ENCODE measurements around the gene USP24. TPM values are rescaled to one million over a fixed set of nuclear protein-coding genes. Genes with fewer than 3 reads are reported as not detected.
"Not testable (repeated sequence)": the region's sequence is repeated elsewhere in the genome, so short reads cannot be mapped to it uniquely, and the experiment has no call there.

Gene USP24
- total and polyA plus RNA-seq, 3 donors from 2014 or later = 20.2 to 50.9 (median 50.3) TPM

GRCh38 chr1:55196433-55197035 is 18.6 kb downstream of the USP24 start:
- H3K27ac ChIP-seq = no peak overlapping the region

GRCh38 chr1:55195521-55196233 is 19.5 kb downstream of the USP24 start:
- Histone ChIP-seq H3K4me1 (no peaks in the 10 kb centered on the region), H3K36me3 (ENCODE audit: low read depth, missing control alignments) (no peaks in the 10 kb centered on the region), H3K27me3 (no peaks in the 10 kb centered on the region), H3K27ac (no peak overlapping the region), H3K4me3 (no peak overlapping the region), H3K9me3 (no peaks in the 10 kb centered on the region)
- no peak for DNase-seq
- WGBS, 2 donors = 92 to 94% methylated on average over 3 of the region's 3 CpGs
- intact Hi-C loops (cut with DNase I; ENCODE audit: low total_unique reads) = no loop called here
- TF ChIP-seq CTCF (IDR thresholded peaks at IDR 0.05) (no peak), POLR2A (IDR thresholded peaks at IDR 0.05) (no peak)

More at GRCh38 chr1:55196433-55197035, 18.6 kb downstream of the USP24 start:
- no peaks in the 10 kb centered on the region for H3K27me3 ChIP-seq
- H3K36me3 ChIP-seq (ENCODE audit: low read depth, missing control alignments) = no peaks in the 10 kb centered on the region
- no peak for TF ChIP-seq POLR2A (IDR thresholded peaks at IDR 0.05)
- no peak for DNase-seq
- 71 to 81% methylated on average over 5 of the region's 5 CpGs for WGBS, 2 donors
- no peaks in the 10 kb centered on the region for H3K4me1 ChIP-seq
- H3K4me3 ChIP-seq = no peak overlapping the region
- intact Hi-C loops (cut with DNase I; ENCODE audit: low total_unique reads) = no loop called here
- no peaks in the 10 kb centered on the region for H3K9me3 ChIP-seq

DNA sequence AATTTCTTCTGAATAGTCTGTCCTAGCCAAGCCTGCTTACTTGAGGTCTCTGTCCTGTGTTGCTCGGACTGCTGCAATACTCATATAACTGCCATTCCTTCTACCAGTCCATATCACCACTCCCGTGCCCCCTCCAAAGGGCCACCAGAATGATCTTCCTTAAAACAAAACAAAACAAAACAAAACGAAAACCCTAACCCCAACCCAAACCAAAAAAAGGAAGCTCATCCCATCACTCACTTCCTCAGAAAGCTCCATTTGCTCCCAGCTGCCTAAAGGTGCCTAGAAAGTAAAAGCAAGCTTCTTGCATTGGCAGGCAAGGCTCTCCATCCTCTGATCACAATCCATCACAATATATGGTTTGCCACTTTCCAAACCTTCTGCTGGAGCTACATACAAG is 20.3 kb downstream of the USP24 start:
- H3K36me3 ChIP-seq (ENCODE audit: low read depth, missing control alignments) = no peaks in the 10 kb centered on the region
- no peak overlapping the region for H3K27ac ChIP-seq
- no peaks in the 10 kb centered on the region for H3K9me3 ChIP-seq
- DNase-seq = no peak
- H3K4me1 ChIP-seq = no peaks in the 10 kb centered on the region
- 83 to 89% methylated on average over 3 of the region's 3 CpGs for WGBS, 2 donors
- TF ChIP-seq POLR2A (IDR thresholded peaks at IDR 0.05) = no peak
- no peak for TF ChIP-seq CTCF (IDR thresholded peaks at IDR 0.05)
- intact Hi-C loops (cut with DNase I; ENCODE audit: low total_unique reads) = no loop called here
- H3K27me3 ChIP-seq = no peaks in the 10 kb centered on the region
- no peak overlapping the region for H3K4me3 ChIP-seq

- intact Hi-C loops (cut with DNase I; ENCODE audit: low total_unique reads) = no loop called here
- no peak overlapping the region for H3K27ac ChIP-seq
- no peak for DNase-seq
- no peaks in the 10 kb centered on the region for H3K36me3 ChIP-seq (ENCODE audit: low read depth, missing control alignments)
- TF ChIP-seq POLR2A (IDR thresholded peaks at IDR 0.05) (no peak), CTCF (IDR thresholded peaks at IDR 0.05) (no peak)
- H3K27me3 ChIP-seq = no peaks in the 10 kb centered on the region
- no peaks in the 10 kb centered on the region for H3K9me3 ChIP-seq
- H3K4me1 ChIP-seq = no peaks in the 10 kb centered on the region
- no peak overlapping the region for H3K4me3 ChIP-seq
- WGBS, 2 donors = 55 to 66% methylated on average over 1 of the region's 1 CpG
Measured at GRCh38 chr1:55192093-55192492, 23.1 kb downstream of the USP24 start.

GRCh38 chr1:55191219-55191952 is 23.8 kb downstream of the USP24 start:
- H3K27ac ChIP-seq; H3K4me3 ChIP-seq; H3K36me3 ChIP-seq (ENCODE audit: low read depth, missing control alignments); H3K4me1 ChIP-seq; intact Hi-C loops (cut with DNase I; ENCODE audit: low total_unique reads); DNase-seq; H3K27me3 ChIP-seq; H3K9me3 ChIP-seq: not testable (repeated sequence)
- 84 to 87% methylated on average over 11 of the region's 11 CpGs for WGBS, 2 donors
